ENCODE data around the gene OTOP2.

Gene OTOP2

DNA sequence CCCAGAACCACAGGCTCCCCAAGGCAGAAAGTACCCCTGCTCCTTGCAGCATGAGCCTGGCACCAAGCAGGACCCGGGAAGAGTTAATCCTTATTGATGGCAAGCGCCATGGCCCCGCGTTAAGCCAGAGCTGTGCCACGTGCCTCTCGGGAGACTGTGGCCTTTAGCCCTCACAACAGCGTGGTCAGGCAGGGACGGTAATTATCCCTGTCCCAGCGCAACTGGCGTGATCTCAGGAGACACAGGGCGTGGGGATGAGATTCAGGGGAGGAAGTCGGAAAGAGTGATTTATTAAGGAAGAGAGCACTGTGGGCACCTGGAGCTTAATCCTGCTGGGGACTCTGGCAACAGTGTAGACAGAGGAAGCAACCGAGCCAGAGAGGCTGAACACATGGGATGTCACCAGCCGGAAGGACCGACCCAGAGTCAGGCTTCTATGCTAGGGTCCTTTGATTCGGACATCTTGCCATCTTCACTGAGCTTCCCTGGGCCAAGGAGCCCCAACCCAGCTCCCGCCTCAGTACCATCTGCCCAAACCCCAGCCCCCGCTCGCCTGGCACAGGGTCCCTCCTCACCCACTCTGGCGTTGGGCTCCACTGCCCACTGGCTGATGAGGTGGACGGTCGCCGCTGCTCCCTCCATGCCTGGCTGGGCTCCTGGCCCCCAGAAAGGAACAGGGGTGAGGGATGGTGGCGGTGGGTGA lies 28.5 kb downstream of the OTOP2 start:
- DNase-seq (ENCODE audit: low read depth) = no peak
- TF ChIP-seq, protein P1, sequence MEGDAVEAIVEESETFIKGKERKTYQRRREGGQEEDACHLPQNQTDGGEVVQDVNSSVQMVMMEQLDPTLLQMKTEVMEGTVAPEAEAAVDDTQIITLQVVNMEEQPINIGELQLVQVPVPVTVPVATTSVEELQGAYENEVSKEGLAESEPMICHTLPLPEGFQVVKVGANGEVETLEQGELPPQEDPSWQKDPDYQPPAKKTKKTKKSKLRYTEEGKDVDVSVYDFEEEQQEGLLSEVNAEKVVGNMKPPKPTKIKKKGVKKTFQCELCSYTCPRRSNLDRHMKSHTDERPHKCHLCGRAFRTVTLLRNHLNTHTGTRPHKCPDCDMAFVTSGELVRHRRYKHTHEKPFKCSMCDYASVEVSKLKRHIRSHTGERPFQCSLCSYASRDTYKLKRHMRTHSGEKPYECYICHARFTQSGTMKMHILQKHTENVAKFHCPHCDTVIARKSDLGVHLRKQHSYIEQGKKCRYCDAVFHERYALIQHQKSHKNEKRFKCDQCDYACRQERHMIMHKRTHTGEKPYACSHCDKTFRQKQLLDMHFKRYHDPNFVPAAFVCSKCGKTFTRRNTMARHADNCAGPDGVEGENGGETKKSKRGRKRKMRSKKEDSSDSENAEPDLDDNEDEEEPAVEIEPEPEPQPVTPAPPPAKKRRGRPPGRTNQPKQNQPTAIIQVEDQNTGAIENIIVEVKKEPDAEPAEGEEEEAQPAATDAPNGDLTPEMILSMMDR (IDR thresholded peaks at IDR 0.05; ENCODE audit: insufficient read depth, low read depth, low read length, missing control alignments) = no peak
- H3K4me3 ChIP-seq (ENCODE audit: low read depth, low read length) = no peak overlapping the region

DNA sequence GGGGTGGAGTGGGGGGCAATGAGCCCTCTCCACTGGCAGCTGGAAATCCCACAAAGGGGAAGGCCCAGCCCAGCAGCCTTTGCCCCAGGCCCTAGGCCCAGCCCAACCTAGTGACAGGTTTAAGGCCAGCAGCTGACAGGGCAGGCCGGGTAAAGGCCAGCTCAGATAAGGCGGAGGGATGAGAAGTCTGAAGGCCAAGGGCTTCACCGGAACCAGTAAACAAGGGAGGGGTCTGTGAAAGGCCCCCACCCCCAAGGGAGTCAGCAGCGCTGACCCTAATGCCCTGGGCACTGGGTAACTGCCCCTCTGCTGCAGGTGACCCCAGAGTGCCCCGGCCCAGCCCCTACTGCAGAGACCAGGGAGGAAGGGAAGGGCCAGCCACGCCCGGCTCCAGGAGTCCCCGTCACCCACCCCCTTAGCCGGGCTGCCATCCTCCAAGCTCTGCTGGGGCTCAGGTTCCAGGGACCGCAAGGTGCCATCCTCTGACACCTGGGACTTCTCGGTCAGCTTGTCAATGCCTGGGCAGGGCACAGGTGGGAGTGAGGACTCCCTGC lies 29.1 kb downstream of the OTOP2 start:
- no peak for DNase-seq (ENCODE audit: low read depth)
- H3K4me3 ChIP-seq (ENCODE audit: low read depth, low read length) = no peak overlapping the region
- TF ChIP-seq, protein P1 (IDR thresholded peaks at IDR 0.05; ENCODE audit: insufficient read depth, low read depth, low read length, missing control alignments) = no peak

DNA sequence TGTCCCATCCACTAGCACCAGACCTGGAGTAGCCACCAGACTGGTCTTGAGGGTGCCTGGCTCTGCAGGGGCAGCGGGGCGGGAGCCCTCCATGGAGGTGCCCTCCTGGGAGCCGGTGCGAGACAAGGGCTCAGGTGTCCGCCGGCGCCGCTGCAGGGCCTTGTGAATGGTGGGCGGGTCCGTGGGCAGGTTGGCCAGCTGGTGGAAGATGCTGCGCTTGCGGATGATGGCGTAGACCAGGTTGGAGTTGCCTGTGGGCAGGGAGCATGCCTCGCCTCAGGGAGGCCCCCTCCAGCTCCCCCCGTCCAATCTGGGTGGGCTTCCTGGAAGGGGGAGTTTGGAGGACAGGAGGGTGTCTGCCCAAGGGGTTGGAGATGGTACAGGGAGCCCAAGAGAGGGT lies 30.0 kb downstream of the OTOP2 start:
- TF ChIP-seq, protein P1 (IDR thresholded peaks at IDR 0.05; ENCODE audit: insufficient read depth, low read depth, low read length, missing control alignments) = no peak
- H3K4me3 ChIP-seq (ENCODE audit: low read depth, low read length) = no peak overlapping the region
- DNase-seq (ENCODE audit: low read depth) = no peak

DNA sequence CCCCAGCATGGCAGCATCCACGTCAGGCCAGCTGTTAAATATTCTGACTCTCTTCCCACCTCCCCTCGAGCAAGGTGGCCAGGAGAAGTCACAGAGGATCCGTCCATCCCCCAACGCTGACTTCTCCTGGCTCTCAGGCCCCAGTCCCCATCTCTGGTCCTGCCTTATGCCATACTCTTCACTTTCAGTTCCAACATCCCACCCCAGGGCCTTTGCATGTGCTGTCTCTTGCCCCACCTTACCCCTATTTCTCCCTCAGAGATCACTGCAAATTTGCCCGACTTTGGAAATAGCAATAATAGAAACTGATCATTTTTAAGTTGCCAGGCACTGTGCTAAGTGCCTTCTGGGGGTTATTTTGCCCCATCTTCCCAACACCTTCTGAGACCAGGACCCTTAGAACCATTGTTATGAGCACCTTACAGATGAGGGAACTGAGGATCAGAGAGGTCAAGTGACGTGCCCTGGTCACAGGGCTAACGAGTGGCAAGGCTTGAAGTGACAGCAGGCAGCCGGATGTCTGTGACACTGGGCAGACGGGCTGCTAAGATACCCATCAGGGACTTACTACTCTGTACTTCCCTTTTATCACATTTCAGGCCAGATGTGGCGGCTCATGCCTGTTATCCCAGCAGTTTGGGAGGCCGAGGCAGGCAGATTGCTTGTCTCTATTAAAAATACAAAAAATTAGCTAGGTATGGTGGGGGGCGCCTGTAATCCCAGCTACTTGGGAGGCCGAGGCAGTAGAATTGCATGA lies 30.8 kb downstream of the OTOP2 start:
- no peak for DNase-seq (ENCODE audit: low read depth)
- no peak overlapping the region for H3K4me3 ChIP-seq (ENCODE audit: low read depth, low read length)
- TF ChIP-seq, protein P1 (IDR thresholded peaks at IDR 0.05; ENCODE audit: insufficient read depth, low read depth, low read length, missing control alignments) = no peak

DNA sequence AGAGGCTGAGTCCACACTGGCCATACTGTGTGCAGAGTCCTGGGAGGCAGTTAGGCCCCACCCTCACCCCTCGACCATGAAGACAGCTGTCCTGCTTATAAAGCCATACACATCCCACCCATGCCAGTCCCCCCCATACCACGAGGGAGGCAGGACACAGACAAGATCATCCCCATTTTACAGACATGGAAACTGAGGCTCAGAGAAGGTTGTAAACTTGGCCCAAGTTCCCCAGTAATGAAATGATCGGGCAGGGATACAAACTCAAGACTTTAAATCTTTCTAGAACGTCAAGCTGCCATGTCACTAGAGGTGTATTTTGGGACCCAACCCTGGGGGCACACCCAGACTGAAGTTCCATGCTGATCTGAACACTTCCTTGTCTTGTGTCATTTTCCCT lies 32.0 kb downstream of the OTOP2 start:
- TF ChIP-seq, protein P1 (IDR thresholded peaks at IDR 0.05; ENCODE audit: insufficient read depth, low read depth, low read length, missing control alignments) = no peak
- no peak overlapping the region for H3K4me3 ChIP-seq (ENCODE audit: low read depth, low read length)
- DNase-seq (ENCODE audit: low read depth) = no peak

DNA sequence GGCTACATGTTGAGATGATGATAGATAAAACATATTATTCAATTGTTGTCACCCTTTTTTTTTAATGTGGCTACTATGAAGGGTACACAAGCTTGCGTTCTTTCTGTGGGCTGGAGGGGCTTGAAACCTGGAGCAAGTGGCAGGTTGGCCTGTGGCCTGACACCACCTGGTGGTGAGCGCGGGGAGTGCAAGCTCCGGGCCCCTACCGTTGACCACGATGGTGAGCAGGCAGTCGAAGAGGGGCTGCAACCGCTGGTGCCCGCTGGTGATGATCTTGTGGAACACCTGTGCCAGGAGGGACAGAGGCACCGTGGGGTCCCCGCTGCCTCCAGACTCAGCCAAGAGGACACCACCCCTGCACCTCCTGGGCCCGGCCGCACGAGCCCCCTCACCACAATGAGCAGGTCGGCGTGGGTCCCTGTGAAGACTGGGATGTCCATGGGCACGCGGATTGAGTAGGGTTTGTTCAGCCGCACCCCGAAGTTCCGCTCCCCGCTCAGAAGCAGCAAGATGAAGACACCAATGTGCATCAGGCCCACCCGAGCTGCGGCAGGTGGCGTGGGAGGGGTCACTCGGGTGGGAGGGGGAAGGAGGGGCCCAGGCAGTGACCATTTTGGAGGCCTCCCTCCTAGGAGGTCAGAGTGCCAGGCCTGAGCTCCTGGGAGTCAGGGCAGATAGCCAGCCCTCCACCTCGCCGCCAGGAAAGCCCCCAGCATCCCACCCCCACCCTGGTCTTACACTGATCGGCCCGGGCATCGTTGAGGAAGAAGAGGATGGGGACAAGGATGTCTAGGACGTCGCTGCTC lies 34.1 kb downstream of the OTOP2 start:
- TF ChIP-seq, protein P1 (IDR thresholded peaks at IDR 0.05; ENCODE audit: insufficient read depth, low read depth, low read length, missing control alignments) = peak; percentile 94
- DNase-seq (ENCODE audit: low read depth) = peak; percentile 72
- H3K4me3 ChIP-seq (ENCODE audit: low read depth, low read length) = no peak overlapping the region
